HepG2 (cell line): Measurements from ENCODE around the gene GRB2. TPM values are rescaled to one million over a fixed set of nuclear protein-coding genes. Genes with fewer than 3 reads are reported as not detected.

Experiments
- ARNT ChIP-seq: fragments of 450-650 bp; IDR thresholded peaks from 2 replicates; pipeline ENCODE4 v1.6.1; 2017
- ARNTL ChIP-seq: sonication (generic); formaldehyde crosslinking; IDR thresholded peaks from 2 replicates; pipeline ENCODE4 v1.4.0; 2020; ENCODE audit warnings: mild to moderate bottlenecking, missing genetic modification reagents
- CBFB ChIP-seq: sonication (generic); formaldehyde crosslinking; IDR thresholded peaks from 2 replicates; pipeline ENCODE4 v1.4.0; 2020; ENCODE audit warnings: missing genetic modification reagents
- CREBL2 ChIP-seq: sonication (generic); formaldehyde crosslinking; IDR thresholded peaks from 2 replicates; pipeline ENCODE4 v1.8.1; 2023; ENCODE audit warnings: missing genetic modification reagents, mild to moderate bottlenecking, borderline replicate concordance
- GMEB1 ChIP-seq: sonication (generic); formaldehyde crosslinking; IDR thresholded peaks from 2 replicates; pipeline ENCODE4 v1.5.1; 2020; ENCODE audit warnings: missing genetic modification reagents, mild to moderate bottlenecking, borderline replicate concordance
- KLF13 ChIP-seq: sonication (generic); formaldehyde crosslinking; IDR thresholded peaks from 2 replicates; pipeline ENCODE4 v1.4.0; 2020; ENCODE audit warnings: mild to moderate bottlenecking, missing genetic modification reagents
- MLLT10 ChIP-seq: sonication (generic); formaldehyde crosslinking; IDR thresholded peaks from 2 replicates; pipeline ENCODE4 v1.4.0; 2020; ENCODE audit warnings: missing genetic modification reagents
- ZNF383 ChIP-seq: sonication (generic); formaldehyde crosslinking; IDR thresholded peaks from 2 replicates; pipeline ENCODE4 v1.4.0; 2020; ENCODE audit warnings: missing genetic modification reagents, mild to moderate bottlenecking, borderline replicate concordance
- ZNF562 ChIP-seq: sonication (generic); formaldehyde crosslinking; IDR thresholded peaks from 2 replicates; pipeline ENCODE4 v1.8.0; 2022; ENCODE audit warnings: missing genetic modification reagents, borderline replicate concordance
- polyA plus RNA-seq, 8 experiments: library from polyadenylated mRNA; depleted of rRNA in 3 of 8; stranded (reverse) in 7 of 8; unstranded in 1 of 8; fragments of >200 nt; fragmentation: Illumina TruSeq in 4 of 8; extraction: Trizol in 4 of 8; gene quantifications; 2 replicates each; pipeline versions ENCODE4 v1.2.1 to v1.2.3, GENCODE V29; 2011 to 2016; ENCODE audit warnings: low read depth in 4 of 8, missing spikeins in 1 of 8, mixed read lengths in 1 of 8; ENCODE audit not compliant: insufficient read depth in 1 of 8
- total RNA-seq, 5 experiments: library from RNA; depleted of rRNA; stranded (reverse); fragments of >200 nt; fragmentation: Illumina TruSeq; extraction: Trizol; gene quantifications; 2 replicates each; pipeline ENCODE4 v1.2.3, GENCODE V29; 2016; ENCODE audit warnings: low read depth in 1 of 5
- TF ChIP-seq, protein P1 (sequence below): sonication (generic); formaldehyde crosslinking; IDR thresholded peaks from 2 replicates; pipeline ENCODE4 v1.5.0; 2020; ENCODE audit warnings: mild to moderate bottlenecking, missing genetic modification reagents, borderline replicate concordance
- TF ChIP-seq, protein P2 (sequence below): sonication (generic); formaldehyde crosslinking; IDR thresholded peaks from 2 replicates; pipeline ENCODE4 v1.9.0; 2022; ENCODE audit warnings: low read depth, missing genetic modification reagents
- TF ChIP-seq, protein P3 (sequence below): sonication (generic); formaldehyde crosslinking; IDR thresholded peaks from 2 replicates; pipeline ENCODE4 v1.4.0; 2020; ENCODE audit warnings: missing genetic modification reagents
- TF ChIP-seq, protein P4 (sequence below): sonication (generic); formaldehyde crosslinking; IDR thresholded peaks from 2 replicates; pipeline ENCODE4 v1.8.1; 2023; ENCODE audit warnings: mild to moderate bottlenecking, missing genetic modification reagents, borderline replicate concordance

The GRB2 gene
- total and polyA plus RNA-seq, 2 of the 13 experiments (the other 11 are each of a cell fraction or from before 2014, with no cell fraction given) = 84.6 to 92.3 TPM

- TF ChIP-seq, protein P1, sequence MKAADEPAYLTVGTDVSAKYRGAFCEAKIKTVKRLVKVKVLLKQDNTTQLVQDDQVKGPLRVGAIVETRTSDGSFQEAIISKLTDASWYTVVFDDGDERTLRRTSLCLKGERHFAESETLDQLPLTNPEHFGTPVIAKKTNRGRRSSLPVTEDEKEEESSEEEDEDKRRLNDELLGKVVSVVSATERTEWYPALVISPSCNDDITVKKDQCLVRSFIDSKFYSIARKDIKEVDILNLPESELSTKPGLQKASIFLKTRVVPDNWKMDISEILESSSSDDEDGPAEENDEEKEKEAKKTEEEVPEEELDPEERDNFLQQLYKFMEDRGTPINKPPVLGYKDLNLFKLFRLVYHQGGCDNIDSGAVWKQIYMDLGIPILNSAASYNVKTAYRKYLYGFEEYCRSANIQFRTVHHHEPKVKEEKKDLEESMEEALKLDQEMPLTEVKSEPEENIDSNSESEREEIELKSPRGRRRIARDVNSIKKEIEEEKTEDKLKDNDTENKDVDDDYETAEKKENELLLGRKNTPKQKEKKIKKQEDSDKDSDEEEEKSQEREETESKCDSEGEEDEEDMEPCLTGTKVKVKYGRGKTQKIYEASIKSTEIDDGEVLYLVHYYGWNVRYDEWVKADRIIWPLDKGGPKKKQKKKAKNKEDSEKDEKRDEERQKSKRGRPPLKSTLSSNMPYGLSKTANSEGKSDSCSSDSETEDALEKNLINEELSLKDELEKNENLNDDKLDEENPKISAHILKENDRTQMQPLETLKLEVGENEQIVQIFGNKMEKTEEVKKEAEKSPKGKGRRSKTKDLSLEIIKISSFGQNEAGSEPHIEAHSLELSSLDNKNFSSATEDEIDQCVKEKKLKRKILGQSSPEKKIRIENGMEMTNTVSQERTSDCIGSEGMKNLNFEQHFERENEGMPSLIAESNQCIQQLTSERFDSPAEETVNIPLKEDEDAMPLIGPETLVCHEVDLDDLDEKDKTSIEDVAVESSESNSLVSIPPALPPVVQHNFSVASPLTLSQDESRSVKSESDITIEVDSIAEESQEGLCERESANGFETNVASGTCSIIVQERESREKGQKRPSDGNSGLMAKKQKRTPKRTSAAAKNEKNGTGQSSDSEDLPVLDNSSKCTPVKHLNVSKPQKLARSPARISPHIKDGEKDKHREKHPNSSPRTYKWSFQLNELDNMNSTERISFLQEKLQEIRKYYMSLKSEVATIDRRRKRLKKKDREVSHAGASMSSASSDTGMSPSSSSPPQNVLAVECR (CRISPR knock-in tag) = peak; percentile 73
- TF ChIP-seq CBFB (CRISPR knock-in tag) (no peak; the same call in 1 of the 2 replicates), GMEB1 (0 out of 2 replicates have a peak, but pooled peaks have one; percentile 44), CREBL2 (peak; percentile 71; the same call in 1 of the 2 replicates), KLF13 (CRISPR knock-in tag) (no peak), ARNTL (peak; percentile 64; the same call in 1 of the 2 replicates), MLLT10 (CRISPR knock-in tag) (no peak), ZNF383 (CRISPR knock-in tag) (no peak), ARNT (no peak), ZNF562 (CRISPR knock-in tag) (0 out of 2 replicates have a peak, but pooled peaks have one; percentile 18)
- TF ChIP-seq, protein P2, sequence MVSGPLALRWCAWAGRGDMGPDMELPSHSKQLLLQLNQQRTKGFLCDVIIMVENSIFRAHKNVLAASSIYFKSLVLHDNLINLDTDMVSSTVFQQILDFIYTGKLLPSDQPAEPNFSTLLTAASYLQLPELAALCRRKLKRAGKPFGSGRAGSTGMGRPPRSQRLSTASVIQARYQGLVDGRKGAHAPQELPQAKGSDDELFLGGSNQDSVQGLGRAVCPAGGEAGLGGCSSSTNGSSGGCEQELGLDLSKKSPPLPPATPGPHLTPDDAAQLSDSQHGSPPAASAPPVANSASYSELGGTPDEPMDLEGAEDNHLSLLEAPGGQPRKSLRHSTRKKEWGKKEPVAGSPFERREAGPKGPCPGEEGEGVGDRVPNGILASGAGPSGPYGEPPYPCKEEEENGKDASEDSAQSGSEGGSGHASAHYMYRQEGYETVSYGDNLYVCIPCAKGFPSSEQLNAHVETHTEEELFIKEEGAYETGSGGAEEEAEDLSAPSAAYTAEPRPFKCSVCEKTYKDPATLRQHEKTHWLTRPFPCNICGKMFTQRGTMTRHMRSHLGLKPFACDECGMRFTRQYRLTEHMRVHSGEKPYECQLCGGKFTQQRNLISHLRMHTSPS = peak; percentile 18; the same call in 1 of the 2 replicates
- TF ChIP-seq, protein P3, sequence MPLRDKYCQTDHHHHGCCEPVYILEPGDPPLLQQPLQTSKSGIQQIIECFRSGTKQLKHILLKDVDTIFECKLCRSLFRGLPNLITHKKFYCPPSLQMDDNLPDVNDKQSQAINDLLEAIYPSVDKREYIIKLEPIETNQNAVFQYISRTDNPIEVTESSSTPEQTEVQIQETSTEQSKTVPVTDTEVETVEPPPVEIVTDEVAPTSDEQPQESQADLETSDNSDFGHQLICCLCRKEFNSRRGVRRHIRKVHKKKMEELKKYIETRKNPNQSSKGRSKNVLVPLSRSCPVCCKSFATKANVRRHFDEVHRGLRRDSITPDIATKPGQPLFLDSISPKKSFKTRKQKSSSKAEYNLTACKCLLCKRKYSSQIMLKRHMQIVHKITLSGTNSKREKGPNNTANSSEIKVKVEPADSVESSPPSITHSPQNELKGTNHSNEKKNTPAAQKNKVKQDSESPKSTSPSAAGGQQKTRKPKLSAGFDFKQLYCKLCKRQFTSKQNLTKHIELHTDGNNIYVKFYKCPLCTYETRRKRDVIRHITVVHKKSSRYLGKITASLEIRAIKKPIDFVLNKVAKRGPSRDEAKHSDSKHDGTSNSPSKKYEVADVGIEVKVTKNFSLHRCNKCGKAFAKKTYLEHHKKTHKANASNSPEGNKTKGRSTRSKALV (CRISPR knock-in tag) = no peak; the same call in 1 of the 2 replicates
- TF ChIP-seq, protein P4, sequence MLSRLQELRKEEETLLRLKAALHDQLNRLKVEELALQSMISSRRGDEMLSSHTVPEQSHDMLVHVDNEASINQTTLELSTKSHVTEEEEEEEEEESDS = peak; percentile 33; the same call in 1 of the 2 replicates
These were observed 134.1 kb downstream of the GRB2 start (continued) for GRCh38 chr17:75271233-75271954.
